Heart left ventricle (tissue), 16 donors: ENCODE measurements around the gene PRSS16. TPM values are rescaled to one million over a fixed set of nuclear protein-coding genes. Genes with fewer than 3 reads are reported as not detected.

Experiments
- ATAC-seq, 4 donors: fragments of 200-7000 bp; cut with Tn5 transposase; one replicate each; pipeline ENCODE4 v1.9.1; 2020 to 2022; ENCODE audit warnings: moderate library complexity in 4 of 4, mild to moderate bottlenecking in 3 of 4, moderate number of reproducible peaks in 1 of 4
- DNase-seq, 5 donors: peaks; one replicate each; pipeline ENCODE4 v3.0.0-alpha.2; 2020
- H3K27ac ChIP-seq, 12 donors: fragments of 200-600 bp; sonication (generic) in 4 of 12; one replicate each; pipeline versions ENCODE4 v1.5.0 to v1.8.0; 2016 to 2022; ENCODE audit warnings: mild to moderate bottlenecking in 2 of 12
- H3K27me3 ChIP-seq, 9 donors: fragments of 200-600 bp; sonication (generic) in 2 of 9; one replicate each; pipeline versions ENCODE4 v1.5.1 to v1.8.0; 2016 to 2022; ENCODE audit warnings: mild to moderate bottlenecking in 3 of 9
- H3K36me3 ChIP-seq, 9 donors: fragments of 200-600 bp; sonication (generic) in 2 of 9; one replicate each; pipeline versions ENCODE4 v1.5.0 to v1.8.0; 2018 to 2022; ENCODE audit warnings: mild to moderate bottlenecking in 2 of 9
- H3K4me1 ChIP-seq, 12 donors: fragments of 200-600 bp; sonication (generic) in 4 of 12; one replicate each; pipeline versions ENCODE4 v1.5.0 to v1.8.0; 2016 to 2022; ENCODE audit warnings: mild to moderate bottlenecking in 3 of 12
- H3K4me3 ChIP-seq, 12 donors: fragments of 200-600 bp; sonication (generic) in 4 of 12; one replicate each; pipeline versions ENCODE4 v1.5.0 to v1.8.0; 2017 to 2022; ENCODE audit warnings: mild to moderate bottlenecking in 9 of 12, moderate library complexity in 4 of 12
- H3K9me3 ChIP-seq, 12 donors: fragments of 200-600 bp; sonication (generic) in 4 of 12; one replicate each; pipeline versions ENCODE4 v1.5.0 to v1.8.0; 2016 to 2022; ENCODE audit warnings: mild to moderate bottlenecking in 1 of 12
- CTCF ChIP-seq, 12 donors: fragments of 200-600 bp; sonication (generic) in 4 of 12; IDR thresholded peaks; one replicate each; pipeline versions ENCODE4 v1.5.0 to v1.8.0; 2018 to 2022; ENCODE audit warnings: antibody characterized with exemption in 12 of 12, mild to moderate bottlenecking in 5 of 12
- POLR2A ChIP-seq, 2 donors: fragments of 450-650 bp; IDR thresholded peaks; one replicate each; pipeline ENCODE4 v1.6.1; 2017; ENCODE audit warnings: antibody characterized with exemption in 2 of 2, mild to moderate bottlenecking in 2 of 2, moderate library complexity in 2 of 2
- WGBS, 4 donors: extraction: QIAGEN DNeasy Blood & Tissue Kit in 2 of 4; methylation state at CpG; one replicate each; pipeline versions ENCODE4 v1.1.5 to v1.1.7; 2013 to 2018; 5-methylcytosine and 5-hydroxymethylcytosine counted together
- intact Hi-C, 10 donors: fragments of 100-400 bp; cut with DNase I; formaldehyde crosslinking; loops; one replicate each; pipeline versions ENCODE4 v1.11.1 to v1.14.2; 2022
- polyA plus RNA-seq, 2 donors: library from polyadenylated mRNA; stranded (reverse); fragments of 200-250 nt; gene quantifications; one replicate each; pipeline ENCODE4 v1.2.3, GENCODE V29; 2013
- total RNA-seq, 9 donors: library from RNA; depleted of rRNA in 2 of 9; stranded (reverse); fragments of >200 nt in 2 of 9; fragmentation: NEBNext Ultra II Directional in 3 of 9; extraction: Animal tissue kit (Norgen Biotek cat#: 25700) in 3 of 9; gene quantifications; one replicate each; pipeline versions ENCODE4 v1.1.0 to v1.2.4, GENCODE V29; 2016 to 2023
- donor health status: ischemic (EF 13 %, LVEDD 7.1; RV severe dilation, severe dysfunction).
- donor health status: healthy with polysubstance abuse.
- donor health status: DM: no; HTN: yes; CAD: no.
- donor health status: DM: no; HTN: no; CAD: no.
- donor health status: ischemic (EF 25% LVEDD 6.9; RV normal size, moderate dysfunction).
- donor health status: ischemic (EF 25% LVEDD 5.7; RV mildly dilated, moderate dysfunction).
- donor health status: healthy.
- donor health status: DM: yes; HTN: yes; CAD: no.
- donor health status: ischemic (EF 35%, LVEDD 5.7; RV mildly dilated, moderate dysfunction).
- donor health status: nonischemic (EF 11% LVEDD 7.7; RV severe dilation, severe dysfunction).
- donor health status: DM: yes; HTN: yes; CAD: no.
- donor health status: PGD.
- donor health status: ischemic (EF 29% LVEDD 5.4; RV normal size, mild dysfunction).
- donor health status: nonischemic (EF 23%, LVEDD 6.1; RV moderate dilation, normal function).

Gene PRSS16
- total and polyA plus RNA-seq, 11 donors = 0.11 to 1.5 TPM; not detected in 9

GRCh38 chr6:27254566-27254965 lies 7.1 kb downstream of the PRSS16 start:
- H3K4me1 ChIP-seq = peaks cover 0 to 16% (median 5%) of the 10 kb centered on the region in 12 donors
- H3K27me3 ChIP-seq = peaks cover 27 to 97% (median 67%) of the 10 kb centered on the region in 9 donors
- intact Hi-C loops = no loop called here
- DNase-seq (no peak), ATAC-seq (no peak)
- H3K36me3 ChIP-seq = no peaks in the 10 kb centered on the region
- H3K27ac ChIP-seq = no peak overlapping the region
- no peak overlapping the region for H3K4me3 ChIP-seq
- no peaks in the 10 kb centered on the region for H3K9me3 ChIP-seq
- TF ChIP-seq CTCF (IDR thresholded peaks at IDR 0.05) = no peak
- TF ChIP-seq POLR2A (IDR thresholded peaks at IDR 0.05) = no peak
- WGBS, 4 donors = 49 to 59% (median 54%) methylated on average over 3 of the region's 3 CpGs

DNA sequence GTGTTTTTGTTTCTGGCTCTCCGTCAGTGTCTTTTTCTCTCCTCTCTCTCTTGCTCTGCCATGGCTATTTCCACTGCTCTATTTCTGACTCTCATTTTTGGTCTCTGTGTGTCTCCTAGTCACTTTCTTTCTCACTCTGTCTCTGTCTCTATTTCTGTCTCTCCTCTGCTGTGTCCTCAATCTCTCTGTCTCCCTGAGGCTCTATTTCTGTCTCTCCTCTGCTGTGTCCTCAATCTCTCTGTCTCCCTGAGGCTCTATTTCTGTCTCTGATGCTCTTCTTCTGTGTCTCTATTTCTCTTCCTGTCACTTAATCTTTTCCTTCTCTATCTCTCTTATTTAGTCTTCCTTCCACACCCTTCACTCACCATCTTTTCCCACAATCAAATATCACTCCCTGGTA lies 8.4 kb downstream of the PRSS16 start:
- intact Hi-C loops = no loop called here
- H3K27ac ChIP-seq = no peak overlapping the region
- DNase-seq (no peak), ATAC-seq (no peak)
- H3K4me1 ChIP-seq = peaks cover 0 to 11% (median 4%) of the 10 kb centered on the region in 12 donors
- peaks cover 31 to 97% (median 69%) of the 10 kb centered on the region in 9 donors for H3K27me3 ChIP-seq
- H3K9me3 ChIP-seq = no peaks in the 10 kb centered on the region
- WGBS, 4 donors = 29 to 43% (median 37%) methylated on average over 1 of the region's 1 CpG
- TF ChIP-seq POLR2A (IDR thresholded peaks at IDR 0.05) (no peak), CTCF (IDR thresholded peaks at IDR 0.05) (no peak)
- no peaks in the 10 kb centered on the region for H3K36me3 ChIP-seq
- no peak overlapping the region for H3K4me3 ChIP-seq

- H3K4me1 ChIP-seq = no peaks in the 10 kb centered on the region
- H3K27ac ChIP-seq = no peak overlapping the region
- TF ChIP-seq CTCF (IDR thresholded peaks at IDR 0.05) = no peak
- no peak for TF ChIP-seq POLR2A (IDR thresholded peaks at IDR 0.05)
- no peaks in the 10 kb centered on the region for H3K9me3 ChIP-seq
- peaks cover 9 to 96% (median 45%) of the 10 kb centered on the region in 9 donors for H3K27me3 ChIP-seq
- H3K36me3 ChIP-seq = no peaks in the 10 kb centered on the region
- 4 to 6% (median 6%) methylated on average over 21 of the region's 21 CpGs for WGBS, 4 donors
- no peak for ATAC-seq
- H3K4me3 ChIP-seq = no peak overlapping the region
- intact Hi-C loops = no loop called here
- DNase-seq = no peak
These were observed 12.9 kb downstream of the PRSS16 start for GRCh38 chr6:27260369-27260768.

GRCh38 chr6:27260836-27261375 lies 13.4 kb downstream of the PRSS16 start:
- no peak for ATAC-seq
- H3K9me3 ChIP-seq = no peaks in the 10 kb centered on the region
- H3K4me1 ChIP-seq = no peaks in the 10 kb centered on the region
- no peak overlapping the region for H3K27ac ChIP-seq
- WGBS, 4 donors = 4 to 8% (median 8%) methylated on average over 30 of the region's 30 CpGs
- DNase-seq = no peak
- H3K27me3 ChIP-seq = peaks cover 9 to 99% (median 45%) of the 10 kb centered on the region in 9 donors
- intact Hi-C loops = no loop called here
- H3K36me3 ChIP-seq = no peaks in the 10 kb centered on the region
- TF ChIP-seq POLR2A (IDR thresholded peaks at IDR 0.05) = no peak
- no peak for TF ChIP-seq CTCF (IDR thresholded peaks at IDR 0.05)
- no peak overlapping the region for H3K4me3 ChIP-seq
